ENCODE data around the gene FSIP1.

Gene FSIP1

DNA sequence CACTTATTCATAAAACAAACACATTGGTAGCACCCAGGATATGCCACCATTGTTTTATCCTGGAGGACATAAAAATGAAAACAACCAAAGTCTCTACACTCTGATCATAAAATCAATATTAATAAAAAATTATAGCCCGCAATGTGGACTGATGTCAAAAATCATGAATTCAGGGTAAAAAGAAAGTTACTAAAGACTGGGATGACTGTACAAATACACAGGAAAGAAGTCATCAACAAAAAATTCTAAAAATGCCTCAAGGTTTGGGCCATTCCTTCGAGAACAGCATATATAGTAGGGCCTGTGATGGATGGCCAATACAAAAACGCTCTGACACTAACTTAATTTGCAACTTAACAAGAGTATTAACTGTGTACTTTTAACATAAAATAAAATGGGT, 125.0 kb downstream of the FSIP1 start:
- H3K4me3 Mint-ChIP-seq: no peak overlapping the region
- H3K9me3 Mint-ChIP-seq: no peaks in the 10 kb centered on the region
- peaks cover 31% of the 10 kb centered on the region for H3K27me3 Mint-ChIP-seq (ENCODE audit: low read depth)
- no peaks in the 10 kb centered on the region for H3K4me1 Mint-ChIP-seq (ENCODE audit: low read depth)
- H3K27ac Mint-ChIP-seq: no peak overlapping the region
- no peaks in the 10 kb centered on the region for H3K36me3 Mint-ChIP-seq (ENCODE audit: low read depth)

DNA sequence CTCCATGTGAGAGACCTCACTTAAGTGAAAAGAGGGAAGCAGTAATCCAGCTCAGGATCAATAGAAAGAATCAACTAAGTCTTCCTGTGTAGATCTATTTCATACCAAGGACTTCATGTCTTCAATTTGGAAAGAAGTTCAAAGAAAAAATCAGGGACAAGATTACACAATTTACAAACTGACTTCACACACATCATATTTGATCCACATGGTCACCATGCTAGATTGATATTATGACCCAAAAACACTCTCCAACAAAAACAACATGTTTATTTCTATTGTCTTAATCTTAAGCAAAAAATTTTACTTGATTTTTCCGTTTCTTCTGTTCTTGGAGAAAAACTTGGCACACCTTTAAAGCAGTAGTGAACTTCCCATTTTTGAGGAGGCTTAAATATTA, 125.5 kb downstream of the FSIP1 start:
- no peaks in the 10 kb centered on the region for H3K36me3 Mint-ChIP-seq (ENCODE audit: low read depth)
- H3K27ac Mint-ChIP-seq: no peak overlapping the region
- no peaks in the 10 kb centered on the region for H3K4me1 Mint-ChIP-seq (ENCODE audit: low read depth)
- no peaks in the 10 kb centered on the region for H3K9me3 Mint-ChIP-seq
- peaks cover 27% of the 10 kb centered on the region for H3K27me3 Mint-ChIP-seq (ENCODE audit: low read depth)
- H3K4me3 Mint-ChIP-seq: no peak overlapping the region

GRCh38 chr15:39654304-39654703, 128.3 kb downstream of the FSIP1 start:
- Mint-ChIP-seq H3K4me1 (ENCODE audit: low read depth) (no peaks in the 10 kb centered on the region), H3K27me3 (ENCODE audit: low read depth) (peaks cover 29% of the 10 kb centered on the region), H3K27ac (no peak overlapping the region), H3K9me3 (no peaks in the 10 kb centered on the region), H3K36me3 (ENCODE audit: low read depth) (no peaks in the 10 kb centered on the region), H3K4me3 (no peak overlapping the region)

GRCh38 chr15:39651881-39652280, 130.8 kb downstream of the FSIP1 start:
- Mint-ChIP-seq H3K27me3 (ENCODE audit: low read depth) (peaks cover 36% of the 10 kb centered on the region), H3K27ac (no peak overlapping the region), H3K9me3 (no peaks in the 10 kb centered on the region), H3K4me1 (ENCODE audit: low read depth) (no peaks in the 10 kb centered on the region), H3K36me3 (ENCODE audit: low read depth) (no peaks in the 10 kb centered on the region), H3K4me3 (no peak overlapping the region)

DNA sequence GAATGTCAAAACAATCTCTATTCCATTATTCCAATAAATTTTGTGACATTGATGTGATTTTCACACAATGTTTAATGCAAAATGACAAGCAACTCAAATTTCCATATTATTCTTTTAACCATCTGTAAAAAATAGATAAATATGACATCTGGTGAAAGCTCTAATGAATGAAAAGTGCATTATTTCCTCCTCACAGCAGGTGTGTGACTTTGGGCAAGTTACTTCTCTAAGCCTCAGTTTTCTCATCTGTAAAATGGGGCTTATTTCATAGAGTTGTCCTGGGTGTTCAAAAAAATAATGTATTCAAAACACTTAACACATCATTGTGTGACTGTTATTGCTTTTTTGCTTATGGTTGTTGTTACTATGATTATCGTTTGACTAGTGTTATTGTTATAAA, 131.3 kb downstream of the FSIP1 start:
- Mint-ChIP-seq H3K27me3 (ENCODE audit: low read depth) (peaks cover 36% of the 10 kb centered on the region), H3K36me3 (ENCODE audit: low read depth) (no peaks in the 10 kb centered on the region), H3K9me3 (no peaks in the 10 kb centered on the region), H3K4me3 (no peak overlapping the region), H3K4me1 (ENCODE audit: low read depth) (no peaks in the 10 kb centered on the region), H3K27ac (no peak overlapping the region)

GRCh38 chr15:39649757-39650156, 132.9 kb downstream of the FSIP1 start:
- no peaks in the 10 kb centered on the region for H3K9me3 Mint-ChIP-seq
- peaks cover 29% of the 10 kb centered on the region for H3K27me3 Mint-ChIP-seq (ENCODE audit: low read depth)
- no peaks in the 10 kb centered on the region for H3K4me1 Mint-ChIP-seq (ENCODE audit: low read depth)
- peak overlapping the region; percentile 2 for H3K27ac Mint-ChIP-seq
- H3K4me3 Mint-ChIP-seq: no peak overlapping the region
- no peaks in the 10 kb centered on the region for H3K36me3 Mint-ChIP-seq (ENCODE audit: low read depth)

- Mint-ChIP-seq H3K27ac (no peak overlapping the region), H3K4me1 (ENCODE audit: low read depth) (peaks cover 9% of the 10 kb centered on the region), H3K9me3 (no peaks in the 10 kb centered on the region), H3K36me3 (ENCODE audit: low read depth) (no peaks in the 10 kb centered on the region), H3K27me3 (ENCODE audit: low read depth) (peaks cover 16% of the 10 kb centered on the region), H3K4me3 (no peak overlapping the region)
Observed at GRCh38 chr15:39646425-39646824, 136.2 kb downstream of the FSIP1 start.

GRCh38 chr15:39645976-39646257, 136.7 kb downstream of the FSIP1 start:
- H3K27me3 Mint-ChIP-seq (ENCODE audit: low read depth): peaks cover 15% of the 10 kb centered on the region
- no peaks in the 10 kb centered on the region for H3K36me3 Mint-ChIP-seq (ENCODE audit: low read depth)
- no peak overlapping the region for H3K27ac Mint-ChIP-seq
- H3K4me3 Mint-ChIP-seq: no peak overlapping the region
- H3K9me3 Mint-ChIP-seq: no peaks in the 10 kb centered on the region
- H3K4me1 Mint-ChIP-seq (ENCODE audit: low read depth): peaks cover 11% of the 10 kb centered on the region

GRCh38 chr15:39645138-39645975, 137.3 kb downstream of the FSIP1 start:
- no peak overlapping the region for H3K27ac Mint-ChIP-seq
- H3K9me3 Mint-ChIP-seq: no peaks in the 10 kb centered on the region
- H3K4me1 Mint-ChIP-seq (ENCODE audit: low read depth): peaks cover 11% of the 10 kb centered on the region
- no peak overlapping the region for H3K4me3 Mint-ChIP-seq
- H3K27me3 Mint-ChIP-seq (ENCODE audit: low read depth): peaks cover 14% of the 10 kb centered on the region
- H3K36me3 Mint-ChIP-seq (ENCODE audit: low read depth): no peaks in the 10 kb centered on the region

DNA sequence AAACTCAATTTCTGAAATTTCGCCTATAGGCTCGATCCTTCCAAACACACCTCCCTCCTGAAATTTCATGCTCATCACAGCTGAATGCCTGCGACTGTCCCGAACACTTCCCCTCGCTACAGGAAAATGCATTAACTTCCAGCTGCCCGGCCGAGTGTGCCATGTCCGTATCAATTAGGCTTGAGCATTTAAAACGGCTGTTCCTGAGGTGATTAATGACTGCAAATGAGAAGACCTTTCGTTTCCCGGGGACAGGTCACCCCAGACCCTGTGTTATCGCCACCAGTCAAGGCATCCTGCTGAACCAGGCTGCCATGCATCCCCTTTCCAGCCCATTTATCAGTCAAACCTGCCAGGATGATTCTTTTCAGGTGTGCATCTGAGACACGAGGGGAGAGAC, 138.5 kb downstream of the FSIP1 start:
- Mint-ChIP-seq H3K27me3 (ENCODE audit: low read depth) (peaks cover 7% of the 10 kb centered on the region), H3K4me1 (ENCODE audit: low read depth) (peaks cover 11% of the 10 kb centered on the region), H3K27ac (no peak overlapping the region), H3K36me3 (ENCODE audit: low read depth) (no peaks in the 10 kb centered on the region), H3K4me3 (no peak overlapping the region), H3K9me3 (no peaks in the 10 kb centered on the region)

DNA sequence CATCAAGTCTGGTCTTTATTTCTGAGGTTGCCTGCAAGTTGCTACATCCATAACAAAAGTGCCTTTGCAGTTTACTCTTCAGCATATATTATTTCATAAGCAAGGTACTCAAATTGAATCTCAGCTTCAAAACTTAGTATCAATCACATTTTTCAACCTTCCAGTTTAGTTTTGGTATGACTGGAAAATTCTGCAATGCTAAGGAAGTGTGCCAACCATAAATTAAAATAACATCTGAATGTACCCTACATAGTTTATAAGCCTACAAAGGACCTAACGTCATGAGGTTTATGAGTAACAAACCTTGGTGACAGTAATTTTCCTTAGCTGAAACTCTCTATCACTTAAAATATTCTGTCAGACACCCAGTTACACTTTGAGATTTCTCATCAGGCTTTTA, 138.9 kb downstream of the FSIP1 start:
- Mint-ChIP-seq H3K9me3 (no peaks in the 10 kb centered on the region), H3K4me1 (ENCODE audit: low read depth) (peaks cover 11% of the 10 kb centered on the region), H3K4me3 (no peak overlapping the region), H3K36me3 (ENCODE audit: low read depth) (no peaks in the 10 kb centered on the region), H3K27me3 (ENCODE audit: low read depth) (peaks cover 7% of the 10 kb centered on the region), H3K27ac (no peak overlapping the region)

GRCh38 chr15:39642011-39642640, 140.5 kb downstream of the FSIP1 start:
- no peak overlapping the region for H3K27ac Mint-ChIP-seq
- H3K4me1 Mint-ChIP-seq (ENCODE audit: low read depth): peaks cover 11% of the 10 kb centered on the region
- no peak overlapping the region for H3K4me3 Mint-ChIP-seq

GRCh38 chr15:39641191-39641889, 141.3 kb downstream of the FSIP1 start:
- peaks cover 11% of the 10 kb centered on the region for H3K4me1 Mint-ChIP-seq (ENCODE audit: low read depth)
- no peaks in the 10 kb centered on the region for H3K9me3 Mint-ChIP-seq
- no peak overlapping the region for H3K27ac Mint-ChIP-seq
- H3K36me3 Mint-ChIP-seq (ENCODE audit: low read depth): no peaks in the 10 kb centered on the region
- H3K27me3 Mint-ChIP-seq (ENCODE audit: low read depth): peaks cover 18% of the 10 kb centered on the region
- H3K4me3 Mint-ChIP-seq: no peak overlapping the region

More at GRCh38 chr15:39642011-39642640, 140.5 kb downstream of the FSIP1 start:
- H3K9me3 Mint-ChIP-seq: no peaks in the 10 kb centered on the region
- H3K36me3 Mint-ChIP-seq (ENCODE audit: low read depth): no peaks in the 10 kb centered on the region
- peaks cover 14% of the 10 kb centered on the region for H3K27me3 Mint-ChIP-seq (ENCODE audit: low read depth)

- H3K9me3 Mint-ChIP-seq: no peaks in the 10 kb centered on the region
- H3K27ac Mint-ChIP-seq: no peak overlapping the region
Observed at GRCh38 chr15:39640665-39641064, 142.0 kb downstream of the FSIP1 start.

GRCh38 chr15:39639037-39639436, 143.6 kb downstream of the FSIP1 start:
- H3K27me3 Mint-ChIP-seq (ENCODE audit: low read depth): peaks cover 18% of the 10 kb centered on the region
- peaks cover 11% of the 10 kb centered on the region for H3K4me1 Mint-ChIP-seq (ENCODE audit: low read depth)
- no peaks in the 10 kb centered on the region for H3K9me3 Mint-ChIP-seq
- no peaks in the 10 kb centered on the region for H3K36me3 Mint-ChIP-seq (ENCODE audit: low read depth)
- no peak overlapping the region for H3K4me3 Mint-ChIP-seq
- no peak overlapping the region for H3K27ac Mint-ChIP-seq

More at GRCh38 chr15:39640665-39641064, 142.0 kb downstream of the FSIP1 start:
- Mint-ChIP-seq H3K27me3 (ENCODE audit: low read depth) (peaks cover 18% of the 10 kb centered on the region), H3K4me1 (ENCODE audit: low read depth) (peaks cover 11% of the 10 kb centered on the region), H3K36me3 (ENCODE audit: low read depth) (no peaks in the 10 kb centered on the region), H3K4me3 (no peak overlapping the region)
